H9 (cell line): ENCODE data around the gene AP1S1. TPM values are rescaled to one million over a fixed set of nuclear protein-coding genes. Genes with fewer than 3 reads are reported as not detected.

Experiments
- DNase-seq: peaks from one replicate; pipeline ENCODE4 v3.0.0-alpha.2; 2017
- H2AFZ ChIP-seq: one replicate; pipeline ENCODE4 v1.6.1; 2013; ENCODE audit warnings: mild to moderate bottlenecking, low read length, control low read depth, moderate library complexity
- H2AK5ac ChIP-seq: 2 replicates; pipeline ENCODE4 v1.6.1; 2013; ENCODE audit warnings: low read length, control low read depth, mixed read lengths; ENCODE audit not compliant: insufficient read length
- H2BK120ac ChIP-seq: one replicate; pipeline ENCODE4 v1.6.1; 2013; ENCODE audit warnings: low read depth, mild to moderate bottlenecking, low read length, control low read depth, inconsistent platforms; ENCODE audit not compliant: poor library complexity, severe bottlenecking
- H2BK12ac ChIP-seq: 2 replicates; pipeline ENCODE4 v1.6.1; 2013; ENCODE audit warnings: low read length, control low read depth, mixed read lengths, low read depth; ENCODE audit not compliant: insufficient read length
- H2BK15ac ChIP-seq: 2 replicates; pipeline ENCODE4 v1.6.1; 2013; ENCODE audit warnings: low read depth, low read length, control low read depth
- H2BK20ac ChIP-seq: one replicate; pipeline ENCODE4 v1.6.1; 2013; ENCODE audit warnings: low read depth, mild to moderate bottlenecking, low read length, control low read depth, inconsistent platforms; ENCODE audit not compliant: poor library complexity, severe bottlenecking
- H2BK5ac ChIP-seq: 2 replicates; pipeline ENCODE4 v1.6.1; 2013; ENCODE audit warnings: low read length, control low read depth, mixed read lengths; ENCODE audit not compliant: insufficient read length
- H3K14ac ChIP-seq: 2 replicates; pipeline ENCODE4 v1.6.1; 2013; ENCODE audit warnings: low read length, control low read depth; ENCODE audit not compliant: insufficient read depth
- H3K18ac ChIP-seq: 2 replicates; pipeline ENCODE4 v1.6.1; 2013; ENCODE audit warnings: low read depth, mild to moderate bottlenecking, mixed read lengths, low read length, control low read depth; ENCODE audit not compliant: insufficient read length
- H3K23ac ChIP-seq: 2 replicates; pipeline ENCODE4 v1.6.1; 2013; ENCODE audit warnings: low read length, control low read depth, mixed read lengths, low read depth; ENCODE audit not compliant: insufficient read length
- H3K23me2 ChIP-seq: 2 replicates; pipeline ENCODE4 v1.6.1; 2013; ENCODE audit warnings: low read depth, mild to moderate bottlenecking, mixed read lengths, low read length, control low read depth; ENCODE audit not compliant: insufficient read length, poor library complexity, severe bottlenecking
- H3K27ac ChIP-seq: 2 replicates; pipeline ENCODE4 v1.5.1; 2013; ENCODE audit warnings: low read length, control low read depth, mixed read lengths, low read depth; ENCODE audit not compliant: insufficient read length
- H3K27me3 ChIP-seq: 2 replicates; pipeline ENCODE4 v1.6.1; 2013; ENCODE audit warnings: low read length, control low read depth, inconsistent platforms; ENCODE audit not compliant: insufficient read depth
- H3K4ac ChIP-seq: 2 replicates; pipeline ENCODE4 v1.6.1; 2013; ENCODE audit warnings: low read depth, mild to moderate bottlenecking, control low read depth, inconsistent platforms, low read length, moderate library complexity
- H3K4me1 ChIP-seq: 2 replicates; pipeline ENCODE4 v1.6.1; 2013; ENCODE audit warnings: low read length, control low read depth, inconsistent platforms; ENCODE audit not compliant: insufficient read depth
- H3K4me2 ChIP-seq: 2 replicates; pipeline ENCODE4 v1.6.1; 2013; ENCODE audit warnings: low read length, control low read depth, mixed read lengths; ENCODE audit not compliant: insufficient read length, insufficient read depth
- H3K56ac ChIP-seq: 2 replicates; pipeline ENCODE4 v1.6.1; 2013; ENCODE audit warnings: low read depth, mild to moderate bottlenecking, mixed read lengths, low read length, control low read depth; ENCODE audit not compliant: insufficient read length
- H3K79me1 ChIP-seq: 2 replicates; pipeline ENCODE4 v1.6.1; 2013; ENCODE audit warnings: low read depth, mild to moderate bottlenecking, moderate library complexity, low read length, control low read depth, inconsistent platforms; ENCODE audit not compliant: insufficient read depth, poor library complexity, severe bottlenecking
- H3K79me2 ChIP-seq: 2 replicates; pipeline ENCODE4 v1.6.1; 2013; ENCODE audit warnings: low read length, control low read depth, inconsistent platforms; ENCODE audit not compliant: insufficient read depth
- H3K9ac ChIP-seq: 2 replicates; pipeline ENCODE4 v1.6.1; 2013; ENCODE audit warnings: low read length, control low read depth, mixed read lengths; ENCODE audit not compliant: insufficient read length; ENCODE audit errors: extremely low read depth
- H3K9me3 ChIP-seq: one replicate; pipeline ENCODE4 v1.6.1; 2013; ENCODE audit warnings: low read depth, low read length, inconsistent platforms; ENCODE audit not compliant: control insufficient read depth
- H3T11ph ChIP-seq: one replicate; pipeline ENCODE4 v1.6.1; 2013; ENCODE audit warnings: mild to moderate bottlenecking, low read length, control low read depth, inconsistent platforms
- H4K20me1 ChIP-seq: one replicate; pipeline ENCODE4 v1.6.1; 2013; ENCODE audit not compliant: control insufficient read depth, insufficient read length, insufficient read depth
- H4K5ac ChIP-seq: 2 replicates; pipeline ENCODE4 v1.6.1; 2013; ENCODE audit warnings: low read depth, mild to moderate bottlenecking, mixed read lengths, low read length, control low read depth; ENCODE audit not compliant: insufficient read length
- H4K8ac ChIP-seq: replicated peaks from 2 replicates; pipeline ENCODE4 v1.6.1; 2013; ENCODE audit warnings: low read length, control low read depth, mixed read lengths, low read depth; ENCODE audit not compliant: insufficient read length
- H4K91ac ChIP-seq: 2 replicates; pipeline ENCODE4 v1.6.1; 2013; ENCODE audit warnings: low read depth, mild to moderate bottlenecking, moderate library complexity, mixed read lengths, low read length, control low read depth; ENCODE audit not compliant: insufficient read length
- H3K27ac Mint-ChIP-seq, 3 experiments: 2 replicates in 2 of 3; 3 replicates in 1 of 3; pipeline ENCODE4 v1.8.0; 2020 to 2021; ENCODE audit warnings: mixed read lengths in 3 of 3, mild to moderate bottlenecking in 1 of 3, moderate library complexity in 1 of 3
- H3K27me3 Mint-ChIP-seq: 2 replicates; pipeline ENCODE4 v1.8.0; 2021; ENCODE audit warnings: low read depth, mild to moderate bottlenecking, moderate library complexity, mixed read lengths
- H3K36me3 Mint-ChIP-seq, 3 experiments: 2 replicates in 2 of 3; 3 replicates in 1 of 3; pipeline ENCODE4 v1.8.0; 2020 to 2021; ENCODE audit warnings: low read depth in 3 of 3, mixed read lengths in 3 of 3; ENCODE audit not compliant: insufficient read depth in 1 of 3
- H3K4me1 Mint-ChIP-seq, 2 experiments: 2 replicates each; pipeline ENCODE4 v1.8.0; 2020; ENCODE audit warnings: mixed read lengths in 2 of 2
- H3K4me3 Mint-ChIP-seq, 2 experiments: 2 replicates in 1 of 2; 3 replicates in 1 of 2; pipeline ENCODE4 v1.8.0; 2020 to 2021; ENCODE audit warnings: mild to moderate bottlenecking in 2 of 2, mixed read lengths in 2 of 2, moderate library complexity in 1 of 2
- H3K9me3 Mint-ChIP-seq, 2 experiments: 2 replicates in 1 of 2; 3 replicates in 1 of 2; pipeline ENCODE4 v1.8.0; 2020; ENCODE audit warnings: mild to moderate bottlenecking in 2 of 2, mixed read lengths in 2 of 2, moderate library complexity in 1 of 2
- WGBS: extraction: QIAGEN DNeasy Blood & Tissue Kit; methylation state at CpG from one replicate; pipeline ENCODE4 v1.1.7; 2013; ENCODE audit warnings: missing lambda C conversion rate, low lambda C conversion rate, mixed read lengths; ENCODE audit not compliant: insufficient read length; ENCODE audit errors: extremely low coverage; 5-methylcytosine and 5-hydroxymethylcytosine counted together
- total RNA-seq: library from RNA; stranded (reverse); gene quantifications from 2 replicates; pipeline ENCODE4 v1.2.1, GENCODE V29; 2021
- TF ChIP-seq, protein P1 (sequence below): fragments of 200-600 bp; sonication (generic); conservative IDR thresholded peaks from 3 replicates; pipeline ENCODE4 v1.8.0; 2021; ENCODE audit warnings: antibody characterized with exemption, mild to moderate bottlenecking

Gene AP1S1
- total RNA-seq, 1 experiment from 2014 or later = 65.2 TPM

DNA sequence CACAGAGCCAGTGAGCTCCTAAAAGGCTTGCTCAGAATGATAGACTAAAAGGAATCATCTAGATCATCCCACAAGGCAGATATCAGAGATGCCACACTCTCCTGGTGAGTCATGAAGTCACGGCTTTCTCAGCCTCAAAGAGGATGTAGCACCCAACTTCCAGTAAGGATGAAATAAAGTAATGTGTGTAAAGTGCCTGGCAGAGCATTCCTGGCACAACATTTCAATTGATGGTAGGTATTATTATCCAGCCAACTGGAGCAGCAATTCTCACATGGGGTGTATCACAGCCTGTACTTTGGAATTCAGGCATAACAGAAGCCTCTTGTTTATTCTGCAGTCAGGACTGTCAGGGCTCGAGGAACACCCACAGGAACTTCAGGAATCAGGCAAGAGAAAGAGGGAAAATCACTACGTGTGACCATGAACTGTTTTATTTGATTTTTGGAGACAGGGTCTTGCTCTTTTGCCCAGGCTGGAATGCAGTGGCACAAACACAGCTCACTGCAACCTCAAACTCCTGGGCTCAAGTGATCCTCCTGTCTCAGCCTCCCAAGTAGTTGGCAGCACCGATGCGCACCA lies 31.1 kb downstream of the AP1S1 start:
- no peak overlapping the region for H2BK120ac ChIP-seq
- H2BK12ac ChIP-seq = no peak overlapping the region
- H3K27me3 ChIP-seq = peaks cover 2% of the 10 kb centered on the region; the same call in 1 of the 2 replicates
- H3K9ac ChIP-seq = no peak overlapping the region
- H3T11ph ChIP-seq = no peak overlapping the region
- no peak overlapping the region for H2BK15ac ChIP-seq
- no peak overlapping the region for H4K5ac ChIP-seq
- Mint-ChIP-seq H3K27ac (no peak overlapping the region), H3K4me3 (no peak overlapping the region), H3K4me1 (peaks cover 11 to 13% of the 10 kb centered on the region in 2 experiments), H3K27me3 (peaks cover 26% of the 10 kb centered on the region), H3K9me3 (no peaks in the 10 kb centered on the region), H3K36me3 (no peaks in the 10 kb centered on the region)
- no peaks in the 10 kb centered on the region for H3K79me2 ChIP-seq
- no peak overlapping the region for H4K8ac ChIP-seq
- H3K79me1 ChIP-seq = no peaks in the 10 kb centered on the region
- no peak overlapping the region for H3K18ac ChIP-seq
- no peak overlapping the region for H3K23ac ChIP-seq
- TF ChIP-seq, protein P1, sequence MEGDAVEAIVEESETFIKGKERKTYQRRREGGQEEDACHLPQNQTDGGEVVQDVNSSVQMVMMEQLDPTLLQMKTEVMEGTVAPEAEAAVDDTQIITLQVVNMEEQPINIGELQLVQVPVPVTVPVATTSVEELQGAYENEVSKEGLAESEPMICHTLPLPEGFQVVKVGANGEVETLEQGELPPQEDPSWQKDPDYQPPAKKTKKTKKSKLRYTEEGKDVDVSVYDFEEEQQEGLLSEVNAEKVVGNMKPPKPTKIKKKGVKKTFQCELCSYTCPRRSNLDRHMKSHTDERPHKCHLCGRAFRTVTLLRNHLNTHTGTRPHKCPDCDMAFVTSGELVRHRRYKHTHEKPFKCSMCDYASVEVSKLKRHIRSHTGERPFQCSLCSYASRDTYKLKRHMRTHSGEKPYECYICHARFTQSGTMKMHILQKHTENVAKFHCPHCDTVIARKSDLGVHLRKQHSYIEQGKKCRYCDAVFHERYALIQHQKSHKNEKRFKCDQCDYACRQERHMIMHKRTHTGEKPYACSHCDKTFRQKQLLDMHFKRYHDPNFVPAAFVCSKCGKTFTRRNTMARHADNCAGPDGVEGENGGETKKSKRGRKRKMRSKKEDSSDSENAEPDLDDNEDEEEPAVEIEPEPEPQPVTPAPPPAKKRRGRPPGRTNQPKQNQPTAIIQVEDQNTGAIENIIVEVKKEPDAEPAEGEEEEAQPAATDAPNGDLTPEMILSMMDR = no peak
- H4K91ac ChIP-seq = no peak overlapping the region
- no peaks in the 10 kb centered on the region; the same call in 1 of the 2 replicates for H3K4me1 ChIP-seq
- H2BK5ac ChIP-seq = no peak overlapping the region
- H4K20me1 ChIP-seq = no peaks in the 10 kb centered on the region
- DNase-seq = no peak
- peaks cover 4% of the 10 kb centered on the region for H3K23me2 ChIP-seq
- H2BK20ac ChIP-seq = no peak overlapping the region
- no peak overlapping the region for H3K4me2 ChIP-seq
- no peak overlapping the region for H3K4ac ChIP-seq
- H3K14ac ChIP-seq = no peak overlapping the region
- H3K56ac ChIP-seq = no peak overlapping the region
- no peak overlapping the region for H2AFZ ChIP-seq
- H3K27ac ChIP-seq = no peak overlapping the region
- WGBS = no CpG with 5 or more reads among the region's 5 CpGs
- no peaks in the 10 kb centered on the region for H3K9me3 ChIP-seq
- no peak overlapping the region for H2AK5ac ChIP-seq
